Bronchial epithelial cell (primary cell): Measurements from ENCODE around the gene NFYC. TPM values are rescaled to one million over a fixed set of nuclear protein-coding genes. Genes with fewer than 3 reads are reported as not detected.
A peak's percentile ranks its signal among the peaks of the same experiment; 100 is the strongest.

Experiments used
- DNase-seq: peaks from one replicate; pipeline ENCODE4 v3.0.0-alpha.2; 2010; ENCODE audit warnings: low read depth
- FAIRE-seq: peaks from 2 replicates; lab custom pipeline; 2011; peaks lifted over from hg19 to GRCh38; lab: Jason Lieb, UNC
- H3K27me3 ChIP-seq: 2 replicates; pipeline ENCODE4 v1.5.1; 2011; ENCODE audit warnings: low read length; ENCODE audit not compliant: control insufficient read depth, insufficient read depth
- H3K36me3 ChIP-seq: 2 replicates; pipeline ENCODE4 v1.5.1; 2011; ENCODE audit warnings: low read length; ENCODE audit not compliant: control insufficient read depth, insufficient read depth
- H3K4me3 ChIP-seq: 2 replicates; pipeline ENCODE4 v1.5.1; 2011; ENCODE audit warnings: mild to moderate bottlenecking, low read depth, low read length, control low read depth
- total RNA-seq: library from RNA; depleted of rRNA; stranded (reverse); fragments of >200 nt; gene quantifications from 2 replicates; pipeline ENCODE4 v1.2.1, GENCODE V29; 2014
- TF ChIP-seq, protein P1 (sequence below): IDR thresholded peaks from 2 replicates; pipeline ENCODE4 v1.5.1; 2011; ENCODE audit warnings: mild to moderate bottlenecking, moderate library complexity, low read length, control low read depth, inconsistent platforms; ENCODE audit not compliant: insufficient read depth, severe bottlenecking

The NFYC gene
- total RNA-seq, 1 donor from 2014 or later = 22.9 TPM

DNA sequence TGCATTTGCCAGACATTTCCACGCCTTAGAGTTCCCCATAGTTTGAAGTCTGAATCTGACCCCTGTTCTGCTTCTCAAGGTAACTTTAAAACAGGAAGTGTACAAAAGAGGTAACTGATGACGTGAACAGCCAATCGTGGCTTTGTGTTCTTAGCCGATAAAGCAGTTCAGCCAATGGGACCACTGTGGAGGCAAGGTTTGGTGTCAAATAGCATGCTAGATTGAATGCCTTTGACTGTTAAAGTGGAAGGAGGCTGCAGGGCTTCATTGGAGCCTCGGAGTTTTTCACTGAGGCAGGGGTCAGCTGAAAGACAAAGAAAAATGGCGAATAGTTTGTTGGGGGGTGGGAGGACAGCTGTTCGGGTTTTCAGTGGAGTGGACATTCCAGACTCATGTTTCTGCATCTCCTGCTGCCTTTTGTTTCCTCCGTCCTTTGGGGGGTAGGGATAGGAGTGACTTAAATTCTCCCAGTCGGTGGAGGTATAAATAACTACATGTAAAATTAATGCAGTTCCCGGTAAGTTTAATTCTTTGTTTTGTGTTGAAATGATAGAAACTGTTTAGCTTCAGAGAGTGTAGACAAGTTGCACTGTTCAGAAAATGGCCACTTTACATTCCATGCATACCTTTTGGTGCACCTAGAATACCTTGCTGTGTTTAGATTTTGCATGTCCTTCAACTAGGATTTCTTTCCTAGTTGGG lies 17.7 kb downstream of the NFYC start:
- no peak for FAIRE-seq

DNA sequence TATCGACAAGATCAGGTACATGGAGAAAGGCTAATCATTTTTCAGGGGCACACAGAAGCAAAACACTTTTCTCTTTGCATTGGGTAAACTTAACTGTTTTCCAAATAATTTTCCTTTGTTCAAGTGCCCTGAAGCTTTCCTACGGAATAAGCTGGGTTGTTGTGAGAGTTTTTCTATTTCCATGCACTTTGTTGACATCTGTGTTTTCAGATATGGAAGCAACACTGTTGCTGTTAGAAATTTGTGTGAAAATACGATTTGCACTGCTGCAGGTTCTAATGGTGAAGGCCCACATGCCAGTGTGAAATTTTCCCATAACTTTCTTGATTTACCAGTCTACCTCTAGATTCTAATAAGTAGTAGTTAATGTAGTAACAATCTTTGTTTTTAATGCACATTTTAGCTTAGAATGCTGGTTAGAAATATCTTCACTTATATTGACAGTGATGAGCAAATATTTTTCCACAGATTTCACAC lies 18.3 kb downstream of the NFYC start:
- Histone ChIP-seq H3K27me3 (no peaks in the 10 kb centered on the region), H3K4me3 (peak overlapping the region; percentile 61), H3K36me3 (peaks cover 4% of the 10 kb centered on the region)
- DNase-seq (no peak), FAIRE-seq (no peak)
- TF ChIP-seq, protein P1, sequence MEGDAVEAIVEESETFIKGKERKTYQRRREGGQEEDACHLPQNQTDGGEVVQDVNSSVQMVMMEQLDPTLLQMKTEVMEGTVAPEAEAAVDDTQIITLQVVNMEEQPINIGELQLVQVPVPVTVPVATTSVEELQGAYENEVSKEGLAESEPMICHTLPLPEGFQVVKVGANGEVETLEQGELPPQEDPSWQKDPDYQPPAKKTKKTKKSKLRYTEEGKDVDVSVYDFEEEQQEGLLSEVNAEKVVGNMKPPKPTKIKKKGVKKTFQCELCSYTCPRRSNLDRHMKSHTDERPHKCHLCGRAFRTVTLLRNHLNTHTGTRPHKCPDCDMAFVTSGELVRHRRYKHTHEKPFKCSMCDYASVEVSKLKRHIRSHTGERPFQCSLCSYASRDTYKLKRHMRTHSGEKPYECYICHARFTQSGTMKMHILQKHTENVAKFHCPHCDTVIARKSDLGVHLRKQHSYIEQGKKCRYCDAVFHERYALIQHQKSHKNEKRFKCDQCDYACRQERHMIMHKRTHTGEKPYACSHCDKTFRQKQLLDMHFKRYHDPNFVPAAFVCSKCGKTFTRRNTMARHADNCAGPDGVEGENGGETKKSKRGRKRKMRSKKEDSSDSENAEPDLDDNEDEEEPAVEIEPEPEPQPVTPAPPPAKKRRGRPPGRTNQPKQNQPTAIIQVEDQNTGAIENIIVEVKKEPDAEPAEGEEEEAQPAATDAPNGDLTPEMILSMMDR = no peak

More for the DNA sequence above, 17.7 kb downstream of the NFYC start:
- Histone ChIP-seq H3K27me3 (no peaks in the 10 kb centered on the region), H3K4me3 (peak overlapping the region; percentile 61), H3K36me3 (peaks cover 4% of the 10 kb centered on the region)
- TF ChIP-seq, protein P1 = no peak
- peak; percentile 96 for DNase-seq

DNA sequence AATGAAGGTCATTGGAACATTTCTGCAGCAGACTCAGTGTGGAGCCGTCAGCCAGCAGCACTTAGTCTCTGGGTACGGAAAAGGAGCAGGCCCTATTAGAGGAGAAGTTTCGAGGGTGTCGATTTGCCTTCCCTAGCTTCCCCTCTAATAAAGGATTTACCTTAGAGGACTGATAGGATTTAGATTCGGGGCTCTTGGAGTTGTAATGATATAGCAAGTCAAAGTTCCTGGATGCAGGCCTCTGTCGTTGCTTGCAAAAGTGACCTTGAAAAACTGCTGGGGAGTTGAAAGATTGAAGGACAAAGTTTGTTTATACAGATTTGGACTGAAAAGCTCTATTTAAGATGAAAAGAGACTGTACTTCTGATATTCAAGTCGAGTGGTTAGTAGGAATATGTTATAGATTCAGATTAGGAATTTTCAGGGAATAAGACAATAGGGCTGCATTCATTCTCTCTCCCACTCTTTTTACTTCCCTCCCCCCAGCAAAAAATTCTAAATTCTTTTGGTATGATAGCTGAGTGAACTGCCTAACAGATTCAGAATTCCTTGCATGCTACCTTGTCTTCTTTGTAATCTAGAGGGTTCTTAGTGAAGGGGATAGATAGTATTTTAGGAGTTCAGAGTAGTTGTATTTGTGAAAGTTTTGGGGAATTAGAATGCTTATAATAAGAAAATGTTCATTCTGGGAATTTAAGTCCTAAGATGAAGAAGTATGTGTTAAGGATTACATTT lies 19.2 kb downstream of the NFYC start:
- TF ChIP-seq, protein P1 = no peak
- H3K4me3 ChIP-seq = peak overlapping the region; percentile 16
- H3K36me3 ChIP-seq = peaks cover 4% of the 10 kb centered on the region
- DNase-seq (no peak), FAIRE-seq (no peak)
- no peaks in the 10 kb centered on the region for H3K27me3 ChIP-seq

DNA sequence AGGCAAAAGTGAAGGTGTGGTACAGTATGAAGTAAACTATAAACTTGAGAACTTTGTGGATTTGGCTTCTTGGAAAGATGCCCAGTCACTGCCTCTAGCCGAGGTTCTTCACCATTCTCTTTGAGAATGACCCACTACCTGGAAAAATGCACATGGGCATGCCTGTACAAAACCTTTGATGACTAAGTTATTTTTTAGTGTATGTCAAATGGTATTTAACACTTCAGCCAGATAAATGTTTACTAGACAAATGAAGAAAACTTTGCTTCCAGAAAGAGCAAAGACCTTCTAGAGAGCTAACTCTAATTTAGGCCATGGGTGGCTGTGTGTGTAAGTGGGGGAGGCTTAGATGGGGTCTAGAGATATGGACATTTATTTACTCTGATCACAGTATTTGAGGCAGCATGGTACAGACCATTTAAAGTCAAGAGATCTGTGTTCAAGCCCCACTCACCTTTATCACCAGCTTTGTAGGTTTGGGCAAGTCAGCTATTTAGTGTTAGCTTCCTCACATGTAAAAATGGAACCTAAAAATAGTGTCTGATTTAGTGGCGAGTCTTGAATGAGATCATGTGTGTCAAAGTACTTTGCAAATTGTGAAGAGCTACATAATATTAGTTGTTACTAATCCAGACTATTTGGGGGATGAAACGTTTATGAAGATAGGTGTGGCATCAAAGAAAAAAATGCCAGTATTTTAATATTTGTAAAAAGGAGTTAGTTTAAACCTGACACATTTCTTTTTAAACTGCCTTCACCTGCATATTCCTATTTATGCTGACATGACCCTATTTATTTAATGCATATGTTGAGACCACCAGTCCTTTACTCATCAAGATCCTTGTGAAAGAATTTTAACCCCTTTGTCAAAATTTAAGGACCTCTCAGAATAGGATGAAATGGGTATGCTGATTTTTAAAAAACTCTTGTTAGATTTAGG lies 20.2 kb downstream of the NFYC start:
- Histone ChIP-seq H3K4me3 (no peak overlapping the region), H3K27me3 (no peaks in the 10 kb centered on the region), H3K36me3 (peaks cover 4% of the 10 kb centered on the region)
- TF ChIP-seq, protein P1 = no peak
- FAIRE-seq (no peak), DNase-seq (peak; percentile 97)

DNA sequence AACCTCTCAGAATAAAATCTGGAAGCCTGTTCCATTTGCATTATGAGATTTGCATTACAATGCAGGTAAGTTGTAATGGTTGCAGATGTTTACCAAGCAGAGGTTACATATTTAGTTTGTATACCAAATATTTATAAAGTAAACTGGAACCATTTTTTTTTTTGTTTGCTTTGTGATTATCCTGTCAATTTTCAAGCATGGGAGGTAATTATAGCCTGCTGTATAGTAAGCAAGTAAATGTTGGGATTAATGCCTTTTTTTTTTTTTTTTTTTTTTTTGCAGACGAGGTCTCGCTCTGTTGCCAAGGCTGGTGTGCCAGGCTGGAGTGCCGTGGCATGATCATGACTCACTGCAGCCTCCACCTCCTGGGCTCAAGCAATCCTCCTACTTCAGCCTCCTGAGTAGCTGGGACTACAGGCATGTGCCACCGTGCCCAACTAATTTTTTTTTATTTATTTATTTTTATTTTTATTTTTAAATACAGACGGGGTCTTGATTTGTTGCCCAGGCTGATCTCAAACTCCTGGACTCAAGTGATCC lies 21.0 kb downstream of the NFYC start:
- H3K27me3 ChIP-seq = no peaks in the 10 kb centered on the region
- FAIRE-seq = no peak
- H3K4me3 ChIP-seq = no peak overlapping the region
- DNase-seq = no peak
- peaks cover 4% of the 10 kb centered on the region for H3K36me3 ChIP-seq
- TF ChIP-seq, protein P1 = no peak
